ENCODE results near the gene ALPP. TPM values are rescaled to one million over a fixed set of nuclear protein-coding genes. Genes with fewer than 3 reads are reported as not detected.
"Not testable (repeated sequence)": the region's sequence is repeated elsewhere in the genome, so short reads cannot be mapped to it uniquely, and the experiment has no call there.

ALPP gene
- polyA plus RNA-seq, 3 donors = not detected

- H3K4me1 Mint-ChIP-seq = no peaks in the 10 kb centered on the region
- no peak for DNase-seq
- H3K9ac ChIP-seq (ENCODE audit: insufficient read depth, low read length, poor library complexity, severe bottlenecking) = no peak overlapping the region
- H4K20me1 ChIP-seq (ENCODE audit: insufficient read depth, low read length) = no peaks in the 10 kb centered on the region
- peaks cover 0 to 4% of the 10 kb centered on the region in 2 donors for H3K36me3 ChIP-seq (replicated peaks in 1 of 2; ENCODE audit: control insufficient read depth in 1 of 2, insufficient read depth in 2 of 2, low read length in 2 of 2)
- H3K4me2 ChIP-seq (replicated peaks; ENCODE audit: extremely low read depth, low read length, poor library complexity, severe bottlenecking) = no peak overlapping the region
- H3K36me3 Mint-ChIP-seq = peaks cover 4 to 14% of the 10 kb centered on the region in 2 donors
- H3K27me3 ChIP-seq (ENCODE audit: control insufficient read depth in 2 of 2, insufficient read depth in 2 of 2, low read length in 2 of 2) = no peaks in the 10 kb centered on the region
- no peak overlapping the region for H3K4me3 Mint-ChIP-seq
- no peaks in the 10 kb centered on the region for H3K9me3 Mint-ChIP-seq
- no peak overlapping the region for H3K27ac Mint-ChIP-seq
- 94% methylated on average over 26 of the region's 28 CpGs for WGBS (ENCODE audit: insufficient coverage)
- H3K27me3 Mint-ChIP-seq (ENCODE audit: low read depth in 3 of 3) = peaks cover 0 to 2% (median 1%) of the 10 kb centered on the region in 3 donors
- no peak overlapping the region for H3K27ac ChIP-seq (ENCODE audit: low read depth in 1 of 2, low read length in 2 of 2)
- H3K4me1 ChIP-seq (ENCODE audit: control insufficient read depth in 1 of 2, insufficient read depth in 2 of 2, low read length in 2 of 2) = no peaks in the 10 kb centered on the region
- no peak overlapping the region for H2AFZ ChIP-seq (ENCODE audit: insufficient read depth, low read depth, low read length, poor library complexity, severe bottlenecking)
- H3K9me3 ChIP-seq (replicated peaks in 1 of 2; ENCODE audit: control insufficient read depth in 1 of 2, insufficient read depth in 1 of 2, low read length in 2 of 2) = no peaks in the 10 kb centered on the region
- H3K4me3 ChIP-seq (replicated peaks in 1 of 3; ENCODE audit: low read depth in 2 of 3, low read length in 3 of 3) = no peak overlapping the region
- intact Hi-C loops (cut with micrococcal nuclease) = no loop called here
- no peaks in the 10 kb centered on the region for H3K79me2 ChIP-seq (ENCODE audit: insufficient read depth, low read length)
- TF ChIP-seq CTCF (IDR thresholded peaks at IDR 0.05) = no peak
These were observed 45.0 kb upstream of the ALPP start for GRCh38 chr2:232333361-232334135.

- H3K36me3 ChIP-seq (replicated peaks in 1 of 2; ENCODE audit: control insufficient read depth in 1 of 2, insufficient read depth in 2 of 2, low read length in 2 of 2); H3K27ac Mint-ChIP-seq; H3K27ac ChIP-seq (ENCODE audit: low read depth in 1 of 2, low read length in 2 of 2); H3K9me3 ChIP-seq (replicated peaks in 1 of 2; ENCODE audit: control insufficient read depth in 1 of 2, insufficient read depth in 1 of 2, low read length in 2 of 2); H2AFZ ChIP-seq (ENCODE audit: insufficient read depth, low read depth, low read length, poor library complexity, severe bottlenecking); H3K4me3 Mint-ChIP-seq; H3K4me1 ChIP-seq (ENCODE audit: control insufficient read depth in 1 of 2, insufficient read depth in 2 of 2, low read length in 2 of 2); H3K27me3 Mint-ChIP-seq (ENCODE audit: low read depth in 3 of 3); H3K9ac ChIP-seq (ENCODE audit: insufficient read depth, low read length, poor library complexity, severe bottlenecking); H4K20me1 ChIP-seq (ENCODE audit: insufficient read depth, low read length); H3K4me2 ChIP-seq (replicated peaks; ENCODE audit: extremely low read depth, low read length, poor library complexity, severe bottlenecking); H3K4me1 Mint-ChIP-seq; H3K79me2 ChIP-seq (ENCODE audit: insufficient read depth, low read length); DNase-seq; H3K27me3 ChIP-seq (ENCODE audit: control insufficient read depth in 2 of 2, insufficient read depth in 2 of 2, low read length in 2 of 2); H3K4me3 ChIP-seq (replicated peaks in 1 of 3; ENCODE audit: low read depth in 2 of 3, low read length in 3 of 3); intact Hi-C loops (cut with micrococcal nuclease); H3K9me3 Mint-ChIP-seq: not testable (repeated sequence)
- peaks cover 4 to 14% of the 10 kb centered on the region in 2 donors for H3K36me3 Mint-ChIP-seq
- 93% methylated on average over 15 of the region's 33 CpGs for WGBS (ENCODE audit: insufficient coverage)
These were observed 44.2 kb upstream of the ALPP start for GRCh38 chr2:232334136-232334884.

GRCh38 chr2:232334885-232335205 lies 43.7 kb upstream of the ALPP start:
- H3K9me3 ChIP-seq (replicated peaks in 1 of 2; ENCODE audit: control insufficient read depth in 1 of 2, insufficient read depth in 1 of 2, low read length in 2 of 2); H3K27me3 ChIP-seq (ENCODE audit: control insufficient read depth in 2 of 2, insufficient read depth in 2 of 2, low read length in 2 of 2); intact Hi-C loops (cut with micrococcal nuclease); H3K9me3 Mint-ChIP-seq; H2AFZ ChIP-seq (ENCODE audit: insufficient read depth, low read depth, low read length, poor library complexity, severe bottlenecking); DNase-seq; H3K36me3 ChIP-seq (replicated peaks in 1 of 2; ENCODE audit: control insufficient read depth in 1 of 2, insufficient read depth in 2 of 2, low read length in 2 of 2); H4K20me1 ChIP-seq (ENCODE audit: insufficient read depth, low read length); H3K4me3 Mint-ChIP-seq; H3K9ac ChIP-seq (ENCODE audit: insufficient read depth, low read length, poor library complexity, severe bottlenecking); H3K4me1 Mint-ChIP-seq; H3K4me3 ChIP-seq (replicated peaks in 1 of 3; ENCODE audit: low read depth in 2 of 3, low read length in 3 of 3); H3K27ac Mint-ChIP-seq; H3K4me2 ChIP-seq (replicated peaks; ENCODE audit: extremely low read depth, low read length, poor library complexity, severe bottlenecking); H3K27me3 Mint-ChIP-seq (ENCODE audit: low read depth in 3 of 3); H3K79me2 ChIP-seq (ENCODE audit: insufficient read depth, low read length); H3K4me1 ChIP-seq (ENCODE audit: control insufficient read depth in 1 of 2, insufficient read depth in 2 of 2, low read length in 2 of 2); H3K27ac ChIP-seq (ENCODE audit: low read depth in 1 of 2, low read length in 2 of 2): not testable (repeated sequence)
- WGBS (ENCODE audit: insufficient coverage) = no CpG with 5 or more reads among the region's 6 CpGs
- H3K36me3 Mint-ChIP-seq = peaks cover 4 to 14% of the 10 kb centered on the region in 2 donors

Measured in CD14-positive monocyte (primary cell).